Cardiac muscle cell (in vitro differentiated cells and primary cell): ENCODE data around the gene PNN. TPM values are rescaled to one million over a fixed set of nuclear protein-coding genes. Genes with fewer than 3 reads are reported as not detected.
A peak's percentile ranks its signal among the peaks of the same experiment; 100 is the strongest.

Experiments
- DNase-seq, 2 donors: peaks; one replicate each; pipeline versions ENCODE4 v3.0.0 to v3.0.0-alpha.2; 2010 to 2017; ENCODE audit warnings: low read depth in 1 of 2, low spot score in 1 of 2
- H3K27ac ChIP-seq: fragments of 200-600 bp; sonication (generic); 2 replicates; pipeline ENCODE4 v1.5.1; 2016
- H3K27me3 ChIP-seq: fragments of 200-600 bp; sonication (generic); 2 replicates; pipeline ENCODE4 v1.6.0; 2016; ENCODE audit warnings: control low read depth
- H3K36me3 ChIP-seq: fragments of 200-600 bp; sonication (generic); 2 replicates; pipeline ENCODE4 v1.5.1; 2016; ENCODE audit warnings: control low read depth
- H3K4me1 ChIP-seq: fragments of 200-600 bp; sonication (generic); 2 replicates; pipeline ENCODE4 v1.8.1; 2017; ENCODE audit warnings: low read depth, mild to moderate bottlenecking, mixed run types
- H3K4me3 ChIP-seq: fragments of 200-600 bp; sonication (generic); 2 replicates; pipeline ENCODE4 v1.5.1; 2016; ENCODE audit warnings: mild to moderate bottlenecking
- H3K9me3 ChIP-seq: fragments of 200-600 bp; sonication (generic); 2 replicates; pipeline ENCODE4 v1.5.1; 2017; ENCODE audit warnings: low read depth, mild to moderate bottlenecking, control low read depth
- CTCF ChIP-seq: IDR thresholded peaks from 2 replicates; pipeline ENCODE4 v1.5.1; 2012; ENCODE audit warnings: low read depth, mild to moderate bottlenecking, low read length
- polyA plus RNA-seq: library from polyadenylated mRNA; unstranded; fragments of >200 nt; fragmentation: Nextera tagmentation; extraction: Ambion mirVana; gene quantifications from 2 replicates; pipeline ENCODE4 v1.2.1, GENCODE V29; 2016
- total RNA-seq: library from RNA; depleted of rRNA; stranded (reverse); fragments of >200 nt; gene quantifications from 2 replicates; pipeline ENCODE4 v1.2.3, GENCODE V29; 2016

The PNN gene
- total and polyA plus RNA-seq, 2 experiments from 2014 or later = 67.0 to 115 TPM

DNA sequence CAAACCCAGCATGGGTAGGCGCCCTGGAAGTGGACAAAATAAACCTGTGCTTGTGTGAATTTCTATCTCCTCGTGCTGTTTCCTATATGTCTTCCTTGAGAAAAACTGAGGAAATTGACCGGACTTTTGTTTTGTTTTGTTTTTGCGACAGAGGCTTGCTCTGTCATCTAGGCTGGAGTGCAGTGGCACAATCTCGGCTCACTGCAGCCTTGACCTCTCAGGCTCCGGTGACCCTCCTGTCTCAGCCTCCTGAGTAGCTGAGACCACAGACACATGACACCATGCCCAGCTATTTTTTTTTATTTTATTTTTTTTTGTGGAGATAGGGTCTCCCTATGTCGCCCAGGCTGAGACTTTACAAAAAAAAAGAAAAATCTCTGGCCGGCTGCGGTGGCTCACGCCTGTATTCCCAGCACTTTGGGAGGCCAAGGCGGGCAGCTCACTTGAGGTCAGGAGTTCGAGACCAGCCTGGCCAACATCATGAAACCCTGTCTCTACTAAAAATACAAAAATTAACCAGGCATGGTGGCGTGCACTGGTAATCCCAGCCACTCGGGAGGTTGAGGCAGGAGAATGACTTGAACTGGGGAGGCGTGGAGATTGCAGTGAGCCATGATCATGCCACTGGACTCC is 36.2 kb downstream of the PNN start:
- Histone ChIP-seq H3K9me3 (no peaks in the 10 kb centered on the region), H3K36me3 (no peaks in the 10 kb centered on the region), H3K4me1 (no peaks in the 10 kb centered on the region), H3K4me3 (no peak overlapping the region), H3K27ac (no peak overlapping the region), H3K27me3 (no peaks in the 10 kb centered on the region)
- no peak for DNase-seq
- no peak for TF ChIP-seq CTCF

- Histone ChIP-seq H3K27ac (no peak overlapping the region), H3K4me1 (no peaks in the 10 kb centered on the region), H3K36me3 (no peaks in the 10 kb centered on the region), H3K9me3 (no peaks in the 10 kb centered on the region), H3K27me3 (no peaks in the 10 kb centered on the region), H3K4me3 (no peak overlapping the region)
- no peak for TF ChIP-seq CTCF
- no peak for DNase-seq
Measured at GRCh38 chr14:39212034-39212433, 37.0 kb downstream of the PNN start.

DNA sequence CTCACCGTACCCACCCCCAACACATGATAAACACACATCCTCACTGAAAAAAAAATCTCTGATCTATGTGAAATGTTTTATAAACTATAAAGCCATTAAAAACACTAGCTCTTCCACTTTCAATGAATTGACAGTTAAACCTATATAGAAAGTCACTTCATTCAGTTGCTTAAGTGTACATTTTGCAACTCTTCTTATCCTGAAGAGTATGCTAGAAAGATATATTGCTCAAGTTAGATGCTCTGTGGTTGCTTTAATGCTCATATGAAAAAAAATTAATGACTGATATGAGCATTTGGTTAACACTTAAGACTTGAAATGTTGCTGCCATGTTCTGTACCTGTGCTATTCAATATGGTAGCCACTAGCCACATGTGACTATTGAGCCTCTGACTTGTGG is 37.6 kb downstream of the PNN start:
- no peak for DNase-seq
- H3K36me3 ChIP-seq = no peaks in the 10 kb centered on the region
- no peaks in the 10 kb centered on the region for H3K4me1 ChIP-seq
- H3K4me3 ChIP-seq = no peak overlapping the region
- no peak overlapping the region for H3K27ac ChIP-seq
- H3K27me3 ChIP-seq = no peaks in the 10 kb centered on the region
- no peak for TF ChIP-seq CTCF
- H3K9me3 ChIP-seq = no peaks in the 10 kb centered on the region

- Histone ChIP-seq H3K36me3 (no peaks in the 10 kb centered on the region), H3K4me1 (no peaks in the 10 kb centered on the region), H3K9me3 (no peaks in the 10 kb centered on the region), H3K27me3 (no peaks in the 10 kb centered on the region), H3K27ac (no peak overlapping the region), H3K4me3 (no peak overlapping the region)
- no peak for TF ChIP-seq CTCF
- no peak for DNase-seq
Measured at GRCh38 chr14:39217214-39217879, 42.3 kb downstream of the PNN start.

DNA sequence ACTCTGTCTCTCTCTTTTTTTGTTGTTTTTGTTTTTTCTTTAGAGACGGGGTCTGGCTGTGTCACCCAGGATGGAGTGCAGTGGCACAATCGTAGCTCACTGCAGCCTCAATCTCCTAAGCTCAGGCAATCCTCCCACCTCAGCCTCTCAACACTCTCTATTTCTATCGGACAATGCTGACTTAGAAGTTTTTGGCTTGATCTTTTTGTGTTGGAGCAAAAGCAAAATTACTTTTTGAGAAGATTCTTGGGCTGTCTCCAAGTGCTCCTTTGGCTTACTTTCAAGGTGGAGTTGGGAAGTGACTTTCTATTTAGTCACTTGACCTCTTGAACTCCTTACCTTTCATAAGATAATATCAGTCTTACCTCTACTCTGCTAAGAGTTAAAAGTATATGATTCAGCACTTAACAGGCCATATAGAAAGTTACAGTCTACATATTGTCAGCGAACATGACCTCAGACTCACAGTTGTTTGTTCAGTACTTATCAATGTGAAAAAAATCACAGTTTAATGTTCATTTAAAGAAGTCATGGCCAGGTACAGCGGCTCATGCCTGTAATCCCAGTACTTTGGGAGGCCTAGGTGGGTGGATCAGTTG is 43.2 kb downstream of the PNN start:
- Histone ChIP-seq H3K4me3 (no peak overlapping the region), H3K27ac (no peak overlapping the region), H3K4me1 (no peaks in the 10 kb centered on the region), H3K27me3 (no peaks in the 10 kb centered on the region), H3K36me3 (no peaks in the 10 kb centered on the region), H3K9me3 (no peaks in the 10 kb centered on the region)
- no peak for TF ChIP-seq CTCF
- peak in 1 of 2 donors; percentile 60 for DNase-seq
